Natural killer cell treated with Interleukin-12 subunit alpha and Interleukin-12 subunit beta and Interleukin-15 and Interleukin-18, amount 100 ng/mL, for 72 hours (primary cell): ENCODE measurements around the gene GALNT13. TPM values are rescaled to one million over a fixed set of nuclear protein-coding genes. Genes with fewer than 3 reads are reported as not detected.

Experiments
- ATAC-seq, 2 donors: fragments of 150-1000 bp; cut with Tn5 transposase in 1 of 2; sonication (Bioruptor Pico), chemical (Tn5 transposase) in 1 of 2; 2 replicates each; pipeline ENCODE4 v1.10.0; 2021
- DNase-seq: peaks from one replicate; pipeline ENCODE4 v3.0.0; 2022; ENCODE audit warnings: low spot score
- H3K27ac Mint-ChIP-seq, 2 donors: 1 replicate in 1 of 2; 2 replicates in 1 of 2; pipeline ENCODE4 v1.8.0; 2022; ENCODE audit warnings: mixed read lengths in 2 of 2, mild to moderate bottlenecking in 1 of 2, moderate library complexity in 1 of 2
- H3K27me3 Mint-ChIP-seq, 2 donors: 1 replicate in 1 of 2; 2 replicates in 1 of 2; pipeline ENCODE4 v1.8.0; 2022; ENCODE audit warnings: mixed read lengths in 2 of 2
- H3K36me3 Mint-ChIP-seq: one replicate; pipeline ENCODE4 v1.8.0; 2022; ENCODE audit warnings: mixed read lengths
- H3K4me1 Mint-ChIP-seq, 2 donors: 1 replicate in 1 of 2; 2 replicates in 1 of 2; pipeline ENCODE4 v1.8.0; 2022; ENCODE audit warnings: low read depth in 2 of 2, mixed read lengths in 2 of 2, mild to moderate bottlenecking in 1 of 2
- H3K4me3 Mint-ChIP-seq: one replicate; pipeline ENCODE4 v1.8.0; 2022; ENCODE audit warnings: mixed read lengths
- H3K9me3 Mint-ChIP-seq: 2 replicates; pipeline ENCODE4 v1.8.0; 2022; ENCODE audit warnings: mixed read lengths
- total RNA-seq, 2 donors: library from RNA; stranded (reverse); gene quantifications; one replicate each; pipeline ENCODE4 v1.2.3, GENCODE V29; 2022

GALNT13 gene
- not detected for total RNA-seq

GRCh38 chr2:153871231-153872221 is at the start of gene GALNT13:
Gene GALNT13 (plus strand): TSS chr2:153871922.
- no peaks in the 10 kb centered on the region for H3K4me1 Mint-ChIP-seq
- DNase-seq (no peak), ATAC-seq (no peak)
- no peak within 1 kb of the TSS for H3K4me3 Mint-ChIP-seq
- H3K36me3 Mint-ChIP-seq = peaks cover 13% of the 10 kb centered on the region
- H3K27me3 Mint-ChIP-seq = peaks cover 8 to 18% of the 10 kb centered on the region in 2 donors
- no peak within 1 kb of the TSS for H3K27ac Mint-ChIP-seq
- peaks cover 11% of the 10 kb centered on the region for H3K9me3 Mint-ChIP-seq

- Mint-ChIP-seq H3K27me3 (no peaks in the 10 kb centered on the region), H3K4me3 (no peak overlapping the region), H3K36me3 (peaks cover 13% of the 10 kb centered on the region), H3K4me1 (no peaks in the 10 kb centered on the region), H3K9me3 (peaks cover 34% of the 10 kb centered on the region), H3K27ac (no peak overlapping the region)
- ATAC-seq (no peak), DNase-seq (no peak)
These were observed 47.8 kb upstream of the GALNT13 start for GRCh38 chr2:153823880-153824279.

- Mint-ChIP-seq H3K27ac (no peak overlapping the region), H3K9me3 (peaks cover 25% of the 10 kb centered on the region), H3K27me3 (no peaks in the 10 kb centered on the region), H3K4me1 (no peaks in the 10 kb centered on the region), H3K4me3 (no peak overlapping the region), H3K36me3 (peaks cover 13% of the 10 kb centered on the region)
- no peak for ATAC-seq
- DNase-seq = no peak
These were observed 43.4 kb upstream of the GALNT13 start for GRCh38 chr2:153828335-153828734.

- Mint-ChIP-seq H3K4me3 (no peak overlapping the region), H3K27ac (no peak overlapping the region), H3K9me3 (peaks cover 5% of the 10 kb centered on the region), H3K36me3 (peaks cover 6% of the 10 kb centered on the region), H3K27me3 (no peaks in the 10 kb centered on the region), H3K4me1 (no peaks in the 10 kb centered on the region)
- DNase-seq (no peak), ATAC-seq (no peak)
These were observed 37.1 kb upstream of the GALNT13 start for GRCh38 chr2:153834662-153835061.

- ATAC-seq (no peak), DNase-seq (no peak)
- Mint-ChIP-seq H3K27me3 (no peaks in the 10 kb centered on the region), H3K4me1 (no peaks in the 10 kb centered on the region), H3K9me3 (peaks cover 12% of the 10 kb centered on the region), H3K4me3 (no peak overlapping the region), H3K36me3 (no peaks in the 10 kb centered on the region), H3K27ac (no peak overlapping the region)
These were observed 13.5 kb upstream of the GALNT13 start for GRCh38 chr2:153858250-153858649.

GRCh38 chr2:153864022-153864421 is 7.7 kb upstream of the GALNT13 start:
- ATAC-seq = no peak
- Mint-ChIP-seq H3K4me3 (no peak overlapping the region), H3K36me3 (peaks cover 6% of the 10 kb centered on the region)

GRCh38 chr2:153866595-153866994 is 5.1 kb upstream of the GALNT13 start:
- Mint-ChIP-seq H3K9me3 (peaks cover 3% of the 10 kb centered on the region), H3K36me3 (peaks cover 6% of the 10 kb centered on the region), H3K4me3 (no peak overlapping the region), H3K4me1 (no peaks in the 10 kb centered on the region), H3K27ac (no peak overlapping the region), H3K27me3 (no peaks in the 10 kb centered on the region)
- DNase-seq = no peak
- no peak for ATAC-seq

More at GRCh38 chr2:153864022-153864421, 7.7 kb upstream of the GALNT13 start:
- no peak for DNase-seq
- no peaks in the 10 kb centered on the region for H3K27me3 Mint-ChIP-seq
- no peaks in the 10 kb centered on the region for H3K4me1 Mint-ChIP-seq
- H3K27ac Mint-ChIP-seq = no peak overlapping the region
- H3K9me3 Mint-ChIP-seq = peaks cover 3% of the 10 kb centered on the region

GRCh38 chr2:153870308-153870707 is 1.4 kb upstream of the GALNT13 start:
- H3K27me3 Mint-ChIP-seq = peaks cover 8 to 18% of the 10 kb centered on the region in 2 donors
- no peak for DNase-seq
- ATAC-seq = no peak
- no peak overlapping the region for H3K27ac Mint-ChIP-seq
- peaks cover 8% of the 10 kb centered on the region for H3K9me3 Mint-ChIP-seq
- no peak overlapping the region for H3K4me3 Mint-ChIP-seq
- no peaks in the 10 kb centered on the region for H3K4me1 Mint-ChIP-seq
- peaks cover 13% of the 10 kb centered on the region for H3K36me3 Mint-ChIP-seq

- H3K4me3 Mint-ChIP-seq = no peak overlapping the region
- no peaks in the 10 kb centered on the region for H3K4me1 Mint-ChIP-seq
- H3K27ac Mint-ChIP-seq = no peak overlapping the region
- peaks cover 11% of the 10 kb centered on the region for H3K9me3 Mint-ChIP-seq
- no peak for ATAC-seq
- DNase-seq = no peak
- peaks cover 8 to 18% of the 10 kb centered on the region in 2 donors for H3K27me3 Mint-ChIP-seq
- peaks cover 13% of the 10 kb centered on the region for H3K36me3 Mint-ChIP-seq
These were observed 759 bp downstream of the GALNT13 start for GRCh38 chr2:153872311-153873051.

GRCh38 chr2:153873052-153874048 is 1.6 kb downstream of the GALNT13 start:
- H3K36me3 Mint-ChIP-seq = peaks cover 13% of the 10 kb centered on the region
- DNase-seq (no peak), ATAC-seq (no peak)
- H3K4me3 Mint-ChIP-seq = no peak overlapping the region
- no peaks in the 10 kb centered on the region for H3K4me1 Mint-ChIP-seq
- no peak overlapping the region for H3K27ac Mint-ChIP-seq
- peaks cover 12% of the 10 kb centered on the region for H3K9me3 Mint-ChIP-seq
- peaks cover 8 to 18% of the 10 kb centered on the region in 2 donors for H3K27me3 Mint-ChIP-seq

GRCh38 chr2:153875801-153876466 is 4.2 kb downstream of the GALNT13 start:
- Mint-ChIP-seq H3K36me3 (peaks cover 13% of the 10 kb centered on the region), H3K9me3 (peaks cover 18% of the 10 kb centered on the region), H3K27me3 (peaks cover 8 to 18% of the 10 kb centered on the region in 2 donors), H3K27ac (no peak overlapping the region), H3K4me3 (no peak overlapping the region), H3K4me1 (no peaks in the 10 kb centered on the region)
- ATAC-seq (no peak), DNase-seq (no peak)

- Mint-ChIP-seq H3K4me3 (no peak overlapping the region), H3K9me3 (peaks cover 15% of the 10 kb centered on the region)
These were observed 9.2 kb downstream of the GALNT13 start for GRCh38 chr2:153880926-153881325.

GRCh38 chr2:153886833-153887232 is 15.1 kb downstream of the GALNT13 start:
- DNase-seq (no peak), ATAC-seq (no peak)
- no peaks in the 10 kb centered on the region for H3K27me3 Mint-ChIP-seq
- H3K4me3 Mint-ChIP-seq = no peak overlapping the region
- peaks cover 8% of the 10 kb centered on the region for H3K9me3 Mint-ChIP-seq
- H3K27ac Mint-ChIP-seq = no peak overlapping the region
- no peaks in the 10 kb centered on the region for H3K36me3 Mint-ChIP-seq
- H3K4me1 Mint-ChIP-seq = no peaks in the 10 kb centered on the region

More at GRCh38 chr2:153880926-153881325, 9.2 kb downstream of the GALNT13 start:
- no peak overlapping the region for H3K27ac Mint-ChIP-seq
- no peaks in the 10 kb centered on the region for H3K27me3 Mint-ChIP-seq
- ATAC-seq = no peak
- H3K4me1 Mint-ChIP-seq = no peaks in the 10 kb centered on the region
- DNase-seq = no peak
- no peaks in the 10 kb centered on the region for H3K36me3 Mint-ChIP-seq
